Effector CD4-positive, alpha-beta T cell (primary cell): ENCODE data around the gene PGRMC1.
"Not testable (repeated sequence)": the region's sequence is repeated elsewhere in the genome, so short reads cannot be mapped to it uniquely, and the experiment has no call there.

Source experiments
- DNase-seq: peaks from one replicate; pipeline ENCODE4 v3.0.0-alpha.2; 2020

Gene PGRMC1

GRCh38 chrX:119235051-119235511 is 1.0 kb upstream of the PGRMC1 start:
- DNase-seq: no peak

DNA sequence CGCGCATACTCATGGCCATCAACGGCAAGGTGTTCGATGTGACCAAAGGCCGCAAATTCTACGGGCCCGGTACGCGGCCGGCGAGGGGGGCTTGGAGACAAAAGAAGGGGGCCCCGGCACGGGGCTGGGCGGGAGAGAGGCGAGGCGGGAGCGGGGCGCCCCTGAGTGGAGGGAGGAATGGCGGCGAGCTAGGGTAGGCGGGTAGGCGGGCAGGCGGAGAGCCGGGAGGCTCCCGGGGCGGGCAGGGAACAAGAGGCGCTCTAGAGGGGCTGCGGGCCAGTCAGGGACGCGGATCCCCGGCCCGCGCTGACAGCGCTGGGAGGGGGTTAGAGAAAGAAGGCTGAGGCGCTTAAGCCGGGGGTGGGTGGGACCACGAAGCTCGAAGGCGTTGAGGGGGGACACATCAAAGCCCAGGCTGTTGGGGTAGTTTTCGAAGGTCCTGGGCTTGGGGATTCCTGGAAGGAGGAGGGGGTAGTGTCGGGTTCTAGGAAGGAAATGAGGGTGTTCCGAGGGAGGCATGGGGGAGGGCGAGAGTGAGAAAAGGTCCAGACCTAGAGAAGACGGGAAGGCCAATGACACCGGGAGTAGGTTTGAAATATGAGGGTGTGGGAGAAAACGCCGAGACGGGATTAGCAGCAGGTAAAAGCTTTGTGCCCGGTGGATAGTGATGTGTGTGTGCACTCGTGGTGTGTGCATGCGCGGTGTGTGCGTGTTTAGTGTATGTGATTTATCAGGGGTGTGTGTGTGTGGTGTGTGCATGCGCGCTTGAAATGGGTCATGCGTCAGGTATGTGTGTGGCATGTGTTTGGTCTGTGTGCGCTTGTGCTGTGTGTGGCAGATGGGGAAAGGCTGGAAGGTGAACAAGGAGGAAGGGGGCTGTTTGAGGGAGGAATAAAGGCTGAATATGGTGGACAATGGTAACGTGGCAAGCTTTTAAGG is 807 bp downstream of the PGRMC1 start:
- DNase-seq: peak; percentile 5

GRCh38 chrX:119237562-119237942 is 1.5 kb downstream of the PGRMC1 start:
- DNase-seq: no peak

DNA sequence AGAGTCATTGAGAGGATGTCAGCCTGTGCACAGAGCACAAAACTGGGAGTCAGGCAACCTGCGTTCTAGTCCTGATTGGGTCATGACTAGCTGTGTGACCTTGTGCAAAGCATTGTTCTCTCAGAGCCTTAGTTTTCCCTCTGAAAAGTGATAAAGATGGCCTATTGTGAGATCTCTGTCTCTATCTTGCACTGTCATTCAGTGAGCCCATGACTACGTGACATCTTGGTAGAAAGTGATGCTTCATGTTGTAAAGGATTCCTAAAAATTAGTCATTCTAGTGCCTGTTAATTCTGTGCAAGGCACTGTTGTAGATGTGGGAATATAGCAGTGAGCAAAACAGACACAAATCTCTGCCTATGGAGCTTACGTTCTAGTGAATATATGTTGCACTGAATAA is 2.5 kb downstream of the PGRMC1 start:
- DNase-seq: no peak

DNA sequence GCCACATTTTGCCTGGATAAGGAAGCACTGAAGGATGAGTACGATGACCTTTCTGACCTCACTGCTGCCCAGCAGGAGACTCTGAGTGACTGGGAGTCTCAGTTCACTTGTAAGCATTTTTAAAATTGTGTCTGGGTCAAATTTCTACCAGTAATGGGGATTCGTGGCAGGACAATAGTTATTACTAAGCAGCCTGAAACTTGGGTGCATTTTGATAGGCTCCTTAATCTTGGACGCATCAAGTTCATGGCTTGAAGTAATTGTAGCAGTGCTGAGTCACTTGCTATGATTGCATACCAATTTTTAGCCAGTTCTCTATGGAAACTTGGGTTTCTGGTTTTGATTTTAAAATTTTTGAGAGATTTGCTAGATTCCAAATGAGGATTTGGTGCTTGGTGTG is 4.3 kb downstream of the PGRMC1 start:
- DNase-seq: no peak

GRCh38 chrX:119247702-119248101 is 11.6 kb downstream of the PGRMC1 start:
- DNase-seq: no peak

GRCh38 chrX:119249891-119250290 is 13.8 kb downstream of the PGRMC1 start:
- no peak for DNase-seq

DNA sequence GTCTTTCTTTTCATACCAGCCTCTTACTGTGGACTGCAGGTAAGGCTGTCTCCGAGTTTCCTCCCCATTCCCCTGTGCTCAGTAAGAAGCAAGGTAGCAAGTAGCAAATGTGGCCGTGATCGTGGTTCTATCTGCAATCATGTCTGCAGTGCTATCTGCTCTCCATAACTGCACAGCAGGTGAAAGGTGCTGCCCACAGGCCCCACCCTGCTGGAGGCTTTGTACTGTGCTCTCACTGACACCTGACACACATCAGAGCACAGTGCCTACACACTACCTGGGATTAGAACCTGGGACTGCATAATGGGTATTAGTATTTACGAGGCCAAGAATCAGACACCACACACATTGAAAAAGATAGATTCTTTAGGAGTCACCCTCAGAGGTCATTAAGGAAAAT is 15.3 kb downstream of the PGRMC1 start:
- DNase-seq: no peak

DNA sequence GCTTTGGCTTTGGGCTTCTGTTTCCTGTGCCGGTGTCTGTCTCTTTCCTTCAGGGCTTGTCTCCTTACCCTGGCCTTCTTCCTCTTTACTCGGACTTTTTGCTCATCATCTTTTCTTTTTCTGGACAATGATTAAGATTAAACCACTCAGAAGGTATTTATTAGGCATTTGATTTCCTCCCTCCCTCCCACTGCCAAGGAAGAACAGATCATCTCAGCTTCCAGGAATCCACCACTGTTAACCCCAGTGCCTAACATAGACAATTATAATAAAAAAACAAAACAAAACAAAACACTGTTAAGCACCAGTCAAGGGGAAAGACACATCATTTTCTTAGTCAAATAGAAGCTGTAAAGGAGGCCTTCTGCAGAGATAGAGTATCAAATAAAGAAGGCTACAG is 16.6 kb downstream of the PGRMC1 start:
- no peak for DNase-seq

- no peak for DNase-seq
Measured at GRCh38 chrX:119266364-119266995, 30.4 kb downstream of the PGRMC1 start.

DNA sequence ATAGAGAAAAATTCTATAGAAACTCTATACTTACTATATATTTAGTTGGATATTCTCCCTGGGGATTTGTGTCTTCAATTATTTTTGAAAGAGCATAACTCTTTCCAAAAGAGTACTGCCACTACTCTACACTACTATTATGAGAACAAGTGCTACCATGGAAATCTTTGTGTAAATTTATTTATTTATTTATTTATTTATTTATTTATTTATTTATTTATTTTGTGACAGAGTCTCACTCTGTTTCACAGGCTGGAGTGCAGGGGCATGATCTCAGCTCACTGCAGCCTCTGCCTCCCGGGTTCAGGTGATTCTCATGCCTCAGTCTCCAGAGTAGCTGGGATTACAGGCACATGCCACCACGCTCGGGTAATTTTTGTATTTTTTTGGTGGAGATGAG is 31.0 kb downstream of the PGRMC1 start:
- not testable (repeated sequence) for DNase-seq

DNA sequence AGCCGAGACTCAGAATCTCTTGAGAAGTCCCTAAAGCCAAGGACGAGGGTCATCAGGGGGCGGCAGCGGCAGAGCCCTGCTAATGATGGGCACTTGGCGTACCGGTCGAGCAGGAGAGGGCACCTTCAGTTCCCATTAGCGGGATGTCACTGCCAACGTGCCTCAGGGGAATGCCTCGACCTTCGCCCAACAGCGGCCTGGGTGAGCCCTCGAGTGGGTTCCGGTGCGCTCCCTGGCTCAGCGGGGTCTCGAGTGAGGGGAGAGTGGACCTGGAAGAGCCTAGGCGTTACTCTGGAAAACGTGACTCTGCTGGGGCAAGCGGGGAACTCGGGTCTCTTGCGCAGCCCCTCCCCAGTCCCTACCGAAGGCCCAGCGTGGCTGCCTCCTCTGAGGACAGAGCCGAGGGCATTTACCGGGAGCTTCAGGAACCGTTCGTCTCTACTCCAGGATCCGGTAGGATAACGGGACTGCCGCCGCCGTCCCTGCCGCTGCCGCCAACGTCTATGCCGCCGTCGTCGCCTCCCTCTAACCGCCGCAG is 36.9 kb downstream of the PGRMC1 start:
- no peak for DNase-seq

DNA sequence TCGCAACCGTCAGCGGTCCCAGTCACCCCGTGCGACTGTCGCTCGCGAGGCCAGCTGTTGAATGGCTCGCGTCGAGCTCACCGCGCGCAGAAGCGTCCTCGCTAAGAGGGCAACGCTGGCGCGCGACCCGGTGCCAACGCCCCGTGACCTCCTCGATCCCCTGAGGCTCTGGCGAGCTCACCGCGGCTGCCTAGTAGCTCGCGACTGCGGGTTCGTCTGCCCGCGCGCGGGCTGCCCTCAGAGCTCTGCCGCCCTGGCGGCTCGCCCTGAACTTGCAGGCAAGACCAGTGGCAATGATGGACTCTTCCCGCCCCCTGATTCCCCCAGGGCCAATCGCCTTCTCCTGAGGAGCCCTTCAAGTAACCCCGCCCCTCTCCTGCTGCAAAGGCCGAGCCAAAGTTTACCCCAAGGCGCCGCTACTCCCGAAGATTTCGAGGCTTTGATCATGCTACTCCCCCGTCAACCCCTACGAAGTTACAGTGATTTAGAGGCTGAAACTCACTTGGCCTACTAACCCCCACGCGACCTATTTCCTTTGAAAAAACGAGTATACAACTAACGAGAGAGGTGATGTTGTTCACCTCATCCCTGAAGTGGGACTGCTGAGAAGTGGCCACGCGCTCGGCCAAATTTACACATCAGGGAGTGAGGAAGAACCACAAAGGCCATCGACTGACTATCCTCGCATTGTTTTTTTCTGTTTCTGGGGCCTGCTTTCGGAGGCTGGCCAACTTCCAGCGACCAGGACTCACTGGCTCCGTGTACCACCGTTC is 37.5 kb downstream of the PGRMC1 start:
- DNase-seq: peak; percentile 23

GRCh38 chrX:119282347-119282746 is 46.3 kb downstream of the PGRMC1 start:
- not testable (repeated sequence) for DNase-seq

DNA sequence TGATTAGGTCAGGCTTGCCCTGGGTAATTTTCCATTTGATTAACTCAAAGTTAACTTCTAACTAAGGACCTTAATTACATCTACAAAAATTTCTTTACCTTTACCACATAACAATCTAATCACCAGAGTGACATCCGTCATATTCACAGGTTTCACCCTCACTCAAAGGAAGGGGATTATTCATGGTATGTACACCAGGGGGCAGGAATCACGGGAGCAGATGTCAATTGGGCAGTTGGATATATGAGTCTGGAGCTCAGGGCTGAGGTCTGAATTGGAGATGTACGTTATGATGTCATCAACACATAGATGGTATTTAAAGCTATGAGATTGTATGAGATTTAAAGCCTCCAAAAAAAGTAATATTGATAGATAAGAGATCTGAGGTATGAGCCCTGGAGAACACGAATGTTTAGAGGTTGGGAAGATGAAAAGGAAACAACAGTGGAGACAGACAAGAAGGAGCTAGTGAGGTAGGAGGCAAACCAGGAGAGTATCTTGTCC is 52.9 kb downstream of the PGRMC1 start:
- DNase-seq: no peak

GRCh38 chrX:119290476-119290875 is 54.4 kb downstream of the PGRMC1 start:
- no peak for DNase-seq

DNA sequence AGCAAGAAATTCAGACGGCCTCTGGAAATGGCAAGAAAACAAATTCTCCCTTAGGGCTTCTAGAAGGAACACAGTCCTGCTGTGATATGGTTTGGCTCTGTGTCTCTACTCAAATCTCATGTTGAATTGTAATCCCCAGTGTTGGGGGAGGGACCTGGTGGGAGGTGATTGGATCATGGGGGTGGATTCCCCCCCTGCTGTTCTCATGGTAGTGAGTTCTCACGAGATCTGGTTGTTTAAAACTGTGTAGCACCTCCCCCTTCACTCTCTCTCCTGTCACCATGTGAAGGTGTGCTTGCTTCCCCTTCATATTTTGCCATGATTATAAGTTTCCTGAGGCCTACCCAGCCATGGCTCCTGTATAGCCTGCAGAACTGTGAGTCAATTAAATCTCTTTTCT is 55.2 kb downstream of the PGRMC1 start:
- not testable (repeated sequence) for DNase-seq

- no peak for DNase-seq
Measured at GRCh38 chrX:119292445-119292844, 56.4 kb downstream of the PGRMC1 start.
